NCI-H2107 treated with DMSO at 0.1 percent for 48 hours (cell line): ENCODE data around the gene CCDC192.

Experiments
- DNase-seq: peaks from one replicate; lab custom pipeline; 2025; ENCODE audit not compliant: unreplicated experiment; lab: John Stamatoyannopoulos, UW

Gene CCDC192

DNA sequence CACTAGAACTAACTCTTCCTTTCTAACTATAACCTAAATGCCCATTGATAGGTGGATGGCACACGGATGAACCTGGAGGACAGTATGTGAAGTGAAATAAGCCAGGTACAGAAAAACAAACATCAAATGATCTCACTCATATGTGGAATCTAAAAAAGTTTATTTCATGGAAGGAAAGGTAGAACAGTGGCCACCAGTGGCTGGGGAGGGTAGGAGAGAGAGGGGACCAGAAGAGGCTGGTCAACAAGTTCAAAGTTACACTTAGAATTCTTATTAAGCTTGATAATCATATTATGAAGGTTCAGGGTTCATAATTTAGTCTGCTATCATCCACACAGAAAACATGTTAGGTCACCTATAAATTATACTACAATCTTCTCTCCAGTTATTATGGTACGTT lies 272.8 kb downstream of the CCDC192 start:
- no peak for DNase-seq

DNA sequence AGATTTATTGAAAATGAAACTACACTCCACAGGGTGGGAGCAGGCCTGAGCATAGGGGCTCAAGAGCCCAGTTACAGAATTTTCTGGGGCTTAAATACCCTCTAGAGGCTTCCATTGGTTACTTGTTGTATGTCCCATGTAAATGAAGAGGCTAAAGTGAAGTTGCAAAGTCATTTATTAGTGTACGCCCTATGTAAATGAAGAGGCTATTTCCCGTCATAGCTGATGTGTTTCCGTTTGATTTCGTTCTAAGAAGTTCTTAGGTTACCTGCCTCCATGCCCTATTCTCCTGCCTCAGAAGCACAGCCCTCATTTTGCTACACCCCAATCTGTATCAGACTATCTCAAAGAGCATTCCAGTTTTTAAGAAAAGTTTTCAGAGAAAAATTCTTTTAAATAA lies 273.3 kb downstream of the CCDC192 start:
- no peak for DNase-seq

- no peak for DNase-seq
Measured at GRCh38 chr5:127976991-127977717, 274.0 kb downstream of the CCDC192 start.

GRCh38 chr5:127978738-127979300 lies 275.6 kb downstream of the CCDC192 start:
- no peak for DNase-seq

DNA sequence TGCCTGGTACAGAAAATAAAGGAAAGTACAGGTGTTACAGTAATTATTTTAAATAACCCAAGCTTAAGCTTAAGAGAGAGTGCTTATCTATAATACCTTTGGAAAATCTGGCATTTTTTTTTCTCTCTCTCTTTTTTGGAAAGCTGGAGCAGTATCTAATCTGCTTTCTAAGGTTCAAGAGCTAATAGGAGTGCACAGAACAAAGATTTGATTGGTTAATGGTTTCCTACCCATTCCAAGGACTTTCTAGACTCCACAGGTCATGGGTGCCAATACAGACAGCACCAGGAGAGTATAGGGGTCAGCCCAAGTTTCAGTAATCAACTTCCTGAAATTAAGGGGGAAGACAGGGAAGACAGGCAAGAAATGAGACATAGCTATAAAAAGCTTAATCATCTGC lies 276.3 kb downstream of the CCDC192 start:
- no peak for DNase-seq

DNA sequence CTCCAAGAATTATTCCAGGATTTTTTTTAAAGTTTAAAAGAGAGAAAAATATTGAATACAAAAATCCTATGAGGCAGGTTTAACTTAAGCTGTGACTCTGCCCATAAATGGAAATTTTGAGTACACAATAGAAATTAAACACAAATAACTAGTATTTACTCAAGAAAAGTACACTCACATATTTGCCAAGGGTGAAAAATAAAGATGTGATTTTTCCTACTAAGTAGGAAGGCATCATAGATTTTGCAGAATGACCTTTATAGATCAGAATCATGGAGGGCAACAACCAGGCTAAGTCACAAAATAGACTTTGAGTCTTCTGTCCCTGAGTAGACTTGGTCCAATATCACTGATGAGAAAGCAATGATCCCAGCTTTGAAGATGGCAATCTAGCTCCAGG lies 277.7 kb downstream of the CCDC192 start:
- no peak for DNase-seq

- no peak for DNase-seq
Measured at GRCh38 chr5:127981498-127981897, 278.3 kb downstream of the CCDC192 start.

DNA sequence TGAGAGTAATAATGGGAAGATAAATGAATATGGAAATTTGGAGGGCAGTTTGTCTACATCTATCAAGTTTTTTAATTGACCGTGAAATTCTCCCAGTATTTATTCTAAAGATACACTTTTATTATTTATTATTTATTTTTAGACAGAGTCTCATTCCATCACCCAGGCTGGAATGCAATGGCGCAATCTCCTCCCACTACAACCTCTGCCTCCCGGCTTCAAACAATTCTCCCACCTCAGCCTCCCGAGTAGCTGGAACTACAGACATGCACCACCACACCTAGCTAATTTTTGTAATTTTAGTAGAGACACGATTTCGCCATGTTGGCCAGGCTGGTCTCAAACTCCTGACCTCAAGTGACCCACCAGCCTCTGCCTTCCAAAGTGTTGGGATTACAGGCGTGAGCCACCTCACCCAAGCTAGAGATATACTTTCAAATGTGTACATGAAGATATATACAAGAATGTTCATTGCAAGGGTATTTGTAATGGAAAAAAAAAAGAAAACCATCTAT lies 282.7 kb downstream of the CCDC192 start:
- no peak for DNase-seq

GRCh38 chr5:127987354-127988145 lies 284.4 kb downstream of the CCDC192 start:
- no peak for DNase-seq

GRCh38 chr5:127988146-127988760 lies 285.1 kb downstream of the CCDC192 start:
- no peak for DNase-seq
